ENCODE measurements around the gene OR2K2.
"Not testable (repeated sequence)": the region's sequence is repeated elsewhere in the genome, so short reads cannot be mapped to it uniquely, and the experiment has no call there.

The OR2K2 gene

GRCh38 chr9:111330124-111330523 is at the start of gene OR2K2:
Gene OR2K2, minus strand, starts transcription at chr9:111330224. Its CDS starts 1,791 bp downstream, at chr9:111328433.
- DNase-seq (ENCODE audit: low read depth in 2 of 2, low spot score in 1 of 2): no peak

- DNase-seq (ENCODE audit: low read depth in 2 of 2, low spot score in 1 of 2): no peak
Measured at GRCh38 chr9:111375817-111376564, 46.0 kb upstream of the OR2K2 start.

- DNase-seq (ENCODE audit: low read depth in 2 of 2, low spot score in 1 of 2): no peak
Measured at GRCh38 chr9:111375062-111375461, 45.0 kb upstream of the OR2K2 start.

GRCh38 chr9:111372297-111372696 is 42.3 kb upstream of the OR2K2 start:
- DNase-seq (ENCODE audit: low read depth in 2 of 2, low spot score in 1 of 2): no peak

GRCh38 chr9:111366978-111367377 is 37.0 kb upstream of the OR2K2 start:
- DNase-seq (ENCODE audit: low read depth in 2 of 2, low spot score in 1 of 2): no peak

GRCh38 chr9:111362526-111362925 is 32.5 kb upstream of the OR2K2 start:
- no peak for DNase-seq (ENCODE audit: low read depth in 2 of 2, low spot score in 1 of 2)

GRCh38 chr9:111360881-111361280 is 30.9 kb upstream of the OR2K2 start:
- DNase-seq (ENCODE audit: low read depth in 2 of 2, low spot score in 1 of 2): no peak

GRCh38 chr9:111356481-111357244 is 26.6 kb upstream of the OR2K2 start:
- no peak for DNase-seq (ENCODE audit: low read depth in 2 of 2, low spot score in 1 of 2)

- DNase-seq (ENCODE audit: low read depth in 2 of 2, low spot score in 1 of 2): no peak
Measured at GRCh38 chr9:111352545-111352944, 22.5 kb upstream of the OR2K2 start.

GRCh38 chr9:111350556-111350955 is 20.5 kb upstream of the OR2K2 start:
- DNase-seq (ENCODE audit: low read depth in 2 of 2, low spot score in 1 of 2): no peak

- DNase-seq (ENCODE audit: low read depth in 2 of 2, low spot score in 1 of 2): no peak
Measured at GRCh38 chr9:111349766-111350165, 19.7 kb upstream of the OR2K2 start.

GRCh38 chr9:111348821-111349271 is 18.8 kb upstream of the OR2K2 start:
- no peak for DNase-seq (ENCODE audit: low read depth in 2 of 2, low spot score in 1 of 2)

GRCh38 chr9:111334318-111334863 is 4.4 kb upstream of the OR2K2 start:
- DNase-seq (ENCODE audit: low read depth in 2 of 2, low spot score in 1 of 2): not testable (repeated sequence)

- DNase-seq (ENCODE audit: low read depth in 2 of 2, low spot score in 1 of 2): no peak
Measured at GRCh38 chr9:111320631-111321030, 9.4 kb downstream of the OR2K2 start.

- DNase-seq (ENCODE audit: low read depth in 2 of 2, low spot score in 1 of 2): no peak
Measured at GRCh38 chr9:111316796-111317195, 13.2 kb downstream of the OR2K2 start.

GRCh38 chr9:111305914-111306313 is 24.1 kb downstream of the OR2K2 start:
- no peak for DNase-seq (ENCODE audit: low read depth in 2 of 2, low spot score in 1 of 2)

GRCh38 chr9:111304000-111304399 is 26.0 kb downstream of the OR2K2 start:
- DNase-seq (ENCODE audit: low read depth in 2 of 2, low spot score in 1 of 2): not testable (repeated sequence)

GRCh38 chr9:111301195-111301594 is 28.8 kb downstream of the OR2K2 start:
- DNase-seq (ENCODE audit: low read depth in 2 of 2, low spot score in 1 of 2): no peak

GRCh38 chr9:111300140-111300735 is 29.8 kb downstream of the OR2K2 start:
- no peak for DNase-seq (ENCODE audit: low read depth in 2 of 2, low spot score in 1 of 2)

GRCh38 chr9:111299599-111299966 is 30.4 kb downstream of the OR2K2 start:
- DNase-seq (ENCODE audit: low read depth in 2 of 2, low spot score in 1 of 2): not testable (repeated sequence)

- no peak for DNase-seq (ENCODE audit: low read depth in 2 of 2, low spot score in 1 of 2)
Measured at GRCh38 chr9:111298731-111299598, 31.1 kb downstream of the OR2K2 start.

All from stimulated activated CD8-positive, alpha-beta memory T cell treated with anti-CD3 and anti-CD28 coated beads, Interleukin-4, amount 100 ng/mL, for 1 hour (primary cell).